ENCODE results near the gene MAP2K1.

GRCh38 chr15:66505430-66505811, 118.7 kb downstream of the MAP2K1 start:
- TF ChIP-seq, protein P1, sequence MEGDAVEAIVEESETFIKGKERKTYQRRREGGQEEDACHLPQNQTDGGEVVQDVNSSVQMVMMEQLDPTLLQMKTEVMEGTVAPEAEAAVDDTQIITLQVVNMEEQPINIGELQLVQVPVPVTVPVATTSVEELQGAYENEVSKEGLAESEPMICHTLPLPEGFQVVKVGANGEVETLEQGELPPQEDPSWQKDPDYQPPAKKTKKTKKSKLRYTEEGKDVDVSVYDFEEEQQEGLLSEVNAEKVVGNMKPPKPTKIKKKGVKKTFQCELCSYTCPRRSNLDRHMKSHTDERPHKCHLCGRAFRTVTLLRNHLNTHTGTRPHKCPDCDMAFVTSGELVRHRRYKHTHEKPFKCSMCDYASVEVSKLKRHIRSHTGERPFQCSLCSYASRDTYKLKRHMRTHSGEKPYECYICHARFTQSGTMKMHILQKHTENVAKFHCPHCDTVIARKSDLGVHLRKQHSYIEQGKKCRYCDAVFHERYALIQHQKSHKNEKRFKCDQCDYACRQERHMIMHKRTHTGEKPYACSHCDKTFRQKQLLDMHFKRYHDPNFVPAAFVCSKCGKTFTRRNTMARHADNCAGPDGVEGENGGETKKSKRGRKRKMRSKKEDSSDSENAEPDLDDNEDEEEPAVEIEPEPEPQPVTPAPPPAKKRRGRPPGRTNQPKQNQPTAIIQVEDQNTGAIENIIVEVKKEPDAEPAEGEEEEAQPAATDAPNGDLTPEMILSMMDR (conservative IDR thresholded peaks at IDR 0.05) = no peak
- no peak for TF ChIP-seq ZFX (IDR thresholded peaks at IDR 0.05)
